Measurements from ENCODE around the gene ANKRD11.
"Not testable (repeated sequence)": the region's sequence is repeated elsewhere in the genome, so short reads cannot be mapped to it uniquely, and the experiment has no call there.

The ANKRD11 gene

GRCh38 chr16:89426736-89427530 is 63.4 kb downstream of the ANKRD11 start:
- DNase-seq, result no peak

- DNase-seq, result no peak
Observed at GRCh38 chr16:89425523-89425922, 64.8 kb downstream of the ANKRD11 start.

DNA sequence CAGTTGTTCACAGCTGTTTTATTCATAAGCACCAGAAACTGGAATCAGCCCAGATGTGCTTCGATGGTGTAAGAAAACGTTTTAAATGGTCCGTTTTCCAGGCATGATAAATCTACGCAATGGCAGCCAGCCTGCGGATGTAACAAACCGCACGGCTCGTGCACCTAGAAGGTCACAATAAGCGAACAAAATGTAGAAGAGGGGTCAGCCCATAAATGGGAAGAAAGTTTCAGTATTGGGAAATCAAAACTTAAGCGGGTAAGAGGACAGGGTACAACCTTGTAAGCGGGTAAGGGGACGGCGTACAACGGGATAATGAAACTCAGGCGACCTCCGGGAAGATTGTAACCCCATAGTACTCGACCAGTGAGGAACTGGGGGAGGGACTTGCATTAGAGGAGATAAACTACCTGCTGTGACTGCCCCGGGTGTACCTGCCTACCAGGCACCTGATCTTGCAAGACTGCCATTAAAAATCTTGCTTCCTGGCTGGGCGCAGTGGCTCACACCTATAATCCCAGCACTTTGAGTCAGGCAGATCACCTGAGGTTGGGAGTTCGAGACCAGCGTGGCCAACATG is 66.6 kb downstream of the ANKRD11 start:
- DNase-seq, result no peak

DNA sequence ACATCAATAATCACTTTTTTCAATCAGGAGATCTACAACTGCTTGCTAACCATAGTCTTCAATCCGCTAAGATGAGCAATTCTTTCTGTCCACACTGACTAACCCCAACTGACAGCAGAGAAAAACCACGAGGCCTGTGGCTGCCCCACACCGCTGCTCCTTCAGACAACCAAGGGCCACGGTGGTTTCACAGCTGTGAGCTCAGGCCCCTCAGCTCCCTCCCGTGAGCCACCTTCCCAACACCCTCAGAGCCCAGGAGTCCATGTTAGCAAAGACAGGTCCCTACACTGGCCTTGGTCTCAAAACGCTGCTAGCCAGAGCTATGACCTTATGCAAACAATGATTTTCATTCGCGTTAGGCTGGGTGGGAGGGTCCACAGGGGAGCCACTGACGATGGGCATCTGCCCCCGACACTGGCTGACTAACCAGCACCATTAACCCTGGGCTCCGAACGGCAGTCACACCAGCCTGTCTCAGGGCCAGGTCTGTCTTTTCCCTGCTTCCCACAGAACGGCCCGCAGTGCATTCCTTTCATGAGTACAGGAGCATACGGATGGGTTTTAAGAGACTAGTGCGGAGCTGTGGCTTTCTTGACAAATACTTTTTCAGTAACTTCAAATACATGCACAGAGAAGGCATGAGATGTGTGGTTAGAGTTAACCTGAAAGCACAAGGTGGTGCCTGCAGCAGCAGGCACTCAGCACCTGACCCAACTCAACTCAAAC is 67.3 kb downstream of the ANKRD11 start:
- no peak for DNase-seq

DNA sequence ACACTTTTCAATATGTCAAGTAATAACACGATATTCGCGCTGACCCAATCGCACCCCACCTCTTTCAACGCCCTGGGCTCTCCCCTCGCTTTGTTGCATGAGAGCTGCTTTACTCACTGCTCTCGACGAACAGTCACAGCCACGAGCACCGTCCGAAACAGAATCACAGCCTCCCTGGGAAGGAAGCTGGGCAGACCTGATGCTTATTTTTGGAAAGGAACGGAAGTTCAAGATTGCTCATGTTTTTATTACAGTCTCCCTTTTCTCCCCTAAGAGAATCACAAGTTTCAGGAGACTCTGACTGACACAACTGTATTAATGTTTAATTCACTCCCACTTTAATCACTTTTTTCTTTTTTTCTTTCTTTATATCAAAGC is 67.8 kb downstream of the ANKRD11 start:
- no peak for DNase-seq

DNA sequence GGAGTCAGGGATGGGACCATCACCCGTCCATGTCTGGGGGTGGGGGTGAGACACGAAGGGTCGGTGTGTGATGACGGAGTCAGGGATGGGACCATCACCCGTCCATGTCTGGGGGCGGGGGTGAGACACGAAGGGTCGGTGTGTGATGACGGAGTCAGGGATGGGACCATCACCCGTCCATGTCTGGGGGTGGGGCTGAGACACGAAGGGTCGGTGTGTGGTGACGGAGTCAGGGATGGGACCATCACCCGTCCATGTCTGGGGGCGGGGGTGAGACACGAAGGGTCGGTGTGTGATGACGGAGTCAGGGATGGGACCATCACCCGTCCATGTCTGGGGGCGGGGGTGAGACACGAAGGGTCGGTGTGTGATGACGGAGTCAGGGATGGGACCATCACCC is 69.1 kb downstream of the ANKRD11 start:
- DNase-seq, result not testable (repeated sequence)

DNA sequence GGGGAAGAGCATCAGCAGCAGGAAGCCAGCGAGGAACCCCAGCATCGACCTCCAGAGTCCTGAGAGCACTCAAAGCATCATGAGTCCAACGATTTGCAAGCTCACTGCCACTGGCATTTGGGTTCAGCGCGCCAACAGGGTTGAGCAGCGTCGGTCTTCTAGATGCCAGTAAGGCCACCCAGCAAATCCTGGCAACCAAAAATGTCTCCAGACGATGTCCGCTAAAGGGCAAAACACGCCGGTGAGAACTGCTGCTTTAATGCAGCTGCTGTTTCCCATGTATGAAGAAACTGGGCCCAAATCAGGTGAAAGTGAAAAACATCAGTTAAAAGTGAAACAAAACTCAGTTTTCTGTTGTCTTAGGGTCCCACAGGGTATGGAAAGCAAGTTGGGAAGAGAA is 70.2 kb downstream of the ANKRD11 start:
- no peak for DNase-seq

DNA sequence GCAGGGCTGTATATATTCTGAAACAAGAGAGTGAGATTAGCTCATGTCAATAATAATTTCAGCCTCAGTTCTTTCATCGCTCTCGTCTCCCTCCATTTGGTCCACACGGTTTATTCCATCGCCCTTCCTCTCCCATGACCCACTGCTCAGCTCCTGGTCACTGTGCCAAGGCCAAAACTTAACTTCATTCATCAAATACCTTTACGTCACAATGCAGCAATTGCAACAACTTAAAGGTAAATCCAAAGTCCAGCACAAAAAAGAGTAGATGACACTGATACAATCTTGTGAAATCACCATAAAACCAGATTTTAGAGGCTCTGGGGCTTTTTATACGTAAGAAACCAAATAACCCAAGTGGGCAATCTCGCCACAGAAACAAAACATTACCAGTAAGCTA is 72.0 kb downstream of the ANKRD11 start:
- DNase-seq, result no peak

DNA sequence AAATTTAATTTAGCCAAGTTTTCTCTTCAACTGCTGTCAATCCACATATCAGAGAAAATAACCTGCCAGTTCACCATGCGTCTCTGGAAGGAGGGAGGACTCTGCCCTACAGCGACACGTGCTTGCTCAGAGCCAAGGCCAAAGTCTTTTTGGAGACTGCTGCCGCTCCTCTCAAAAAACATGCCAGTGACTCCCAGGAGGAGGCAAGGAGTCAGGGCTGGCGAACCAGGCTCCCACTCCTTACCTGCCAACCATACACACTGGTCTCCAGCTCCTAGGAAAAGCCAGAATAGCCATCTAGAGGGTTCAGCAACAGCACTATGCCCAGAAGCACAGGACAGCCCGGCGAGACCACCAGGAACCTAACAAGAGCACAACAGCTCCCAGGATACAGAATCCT is 73.0 kb downstream of the ANKRD11 start:
- no peak for DNase-seq

GRCh38 chr16:89413811-89414585 is 76.4 kb downstream of the ANKRD11 start:
- DNase-seq, result no peak

- no peak for DNase-seq
Observed at GRCh38 chr16:89412811-89413210, 77.5 kb downstream of the ANKRD11 start.

DNA sequence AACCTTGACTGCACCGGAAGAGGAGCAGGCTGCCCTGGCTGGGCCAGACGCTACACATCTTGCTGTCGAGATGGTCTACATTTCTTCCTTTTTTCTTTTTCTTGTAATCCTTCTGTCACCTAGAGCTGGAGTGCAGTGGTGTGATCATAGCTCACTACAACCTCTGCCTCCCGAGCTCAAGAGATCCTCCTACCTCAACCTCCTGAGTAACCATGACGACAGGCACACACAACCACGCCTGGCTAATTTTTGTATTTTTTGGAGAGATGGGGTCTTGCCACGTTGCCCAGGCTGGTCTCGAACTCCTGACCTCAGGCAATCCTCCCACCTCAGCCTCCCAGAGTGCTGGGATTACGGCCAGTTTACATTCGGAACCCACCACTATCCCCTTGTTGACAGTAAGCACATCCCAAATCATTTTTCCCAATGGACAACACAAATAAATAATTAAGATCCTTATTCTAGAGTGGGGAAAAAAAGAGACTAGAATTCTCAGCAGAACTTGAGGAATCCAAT is 79.0 kb downstream of the ANKRD11 start:
- no peak for DNase-seq

DNA sequence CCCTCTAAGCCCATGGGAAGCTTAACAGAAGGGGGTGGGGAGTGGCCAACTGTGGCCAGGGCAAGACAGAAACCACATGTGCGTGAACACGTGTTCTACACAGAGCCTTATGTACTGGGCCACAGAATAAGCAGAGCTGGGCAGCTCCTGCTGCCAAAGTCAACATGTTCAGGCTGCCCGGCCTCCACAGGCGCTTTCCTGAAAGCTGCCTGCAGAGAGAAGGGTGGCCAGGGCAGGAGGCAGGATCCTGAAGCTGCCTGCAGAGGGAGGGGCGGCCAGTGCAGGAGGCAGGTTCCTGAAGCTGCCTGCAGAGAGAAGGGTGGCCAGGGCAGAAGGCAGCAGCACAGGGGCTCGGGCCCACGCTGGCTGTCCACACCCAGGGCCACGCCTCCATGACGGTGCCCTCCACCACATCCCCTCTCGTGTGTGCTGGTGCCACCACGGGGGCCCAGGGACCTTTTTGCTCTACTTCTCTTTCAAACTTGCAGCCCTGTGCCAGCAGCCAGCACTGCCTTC is 79.5 kb downstream of the ANKRD11 start:
- no peak for DNase-seq

DNA sequence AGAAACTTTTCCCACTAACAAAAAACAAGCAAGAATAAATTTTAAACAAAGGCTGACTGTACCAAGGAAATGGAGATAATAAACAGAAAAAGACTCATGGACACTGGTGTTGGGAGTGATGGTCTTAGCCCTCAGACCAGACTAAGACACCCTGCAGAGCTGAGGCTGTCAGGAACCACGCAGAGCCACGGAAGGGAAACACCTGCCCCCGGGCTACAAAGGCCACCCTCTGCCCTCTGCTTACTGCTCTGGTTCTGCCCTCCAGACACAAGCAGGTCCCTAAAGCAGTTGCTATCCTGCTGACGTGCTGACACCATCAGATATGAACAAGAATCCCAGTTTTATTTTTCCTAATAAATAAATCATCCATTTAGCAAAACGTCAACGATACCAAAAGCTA is 80.0 kb downstream of the ANKRD11 start:
- no peak for DNase-seq

DNA sequence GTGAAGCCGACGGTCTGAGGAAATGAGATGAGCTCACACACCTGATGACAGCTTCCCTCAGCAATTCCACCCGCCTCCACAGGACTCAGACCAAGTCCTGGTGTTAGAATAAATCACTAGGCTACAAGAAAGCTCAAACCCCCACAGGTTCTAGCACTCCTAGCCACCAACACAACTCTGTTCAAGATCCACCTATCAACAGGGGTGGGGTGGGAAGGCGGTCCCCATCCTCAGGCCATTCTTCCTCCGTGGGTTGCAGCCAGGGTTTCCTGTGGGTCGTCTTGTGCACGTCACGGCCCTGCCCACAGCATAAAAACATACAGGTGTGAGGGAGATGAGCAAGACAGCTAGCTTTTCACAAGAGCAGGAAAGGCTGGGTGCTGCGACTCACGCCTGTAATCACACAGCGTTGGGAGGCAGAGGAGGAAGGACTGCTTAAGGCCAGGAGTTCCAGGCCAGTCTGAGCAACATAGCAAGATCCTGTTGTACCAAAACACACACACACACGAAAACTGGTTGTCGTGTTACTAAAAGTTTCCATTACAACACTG is 81.1 kb downstream of the ANKRD11 start:
- DNase-seq, result no peak

GRCh38 chr16:89408315-89408714 is 82.0 kb downstream of the ANKRD11 start:
- DNase-seq, result no peak

DNA sequence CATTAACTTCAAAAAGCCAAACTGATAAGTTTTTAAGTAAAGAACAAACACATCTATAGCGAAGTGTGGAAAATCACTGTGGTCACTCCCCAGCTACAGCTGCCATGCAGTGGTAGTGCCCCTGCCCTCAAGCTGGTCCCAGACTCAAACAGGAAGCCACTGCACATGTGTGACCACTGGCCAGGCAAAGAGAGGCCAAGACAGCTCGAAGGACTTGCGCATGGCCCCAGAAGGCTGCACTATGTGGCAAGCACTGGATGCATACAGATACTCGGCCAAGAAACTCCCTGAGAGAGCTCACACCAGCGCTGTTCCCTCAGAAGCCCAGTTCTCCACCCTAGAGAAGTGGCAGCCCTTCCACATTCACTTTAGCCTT is 82.4 kb downstream of the ANKRD11 start:
- no peak for DNase-seq

- peak; percentile 54 to 57 for DNase-seq
Observed at GRCh38 chr16:89407282-89407924, 83.0 kb downstream of the ANKRD11 start.

DNA sequence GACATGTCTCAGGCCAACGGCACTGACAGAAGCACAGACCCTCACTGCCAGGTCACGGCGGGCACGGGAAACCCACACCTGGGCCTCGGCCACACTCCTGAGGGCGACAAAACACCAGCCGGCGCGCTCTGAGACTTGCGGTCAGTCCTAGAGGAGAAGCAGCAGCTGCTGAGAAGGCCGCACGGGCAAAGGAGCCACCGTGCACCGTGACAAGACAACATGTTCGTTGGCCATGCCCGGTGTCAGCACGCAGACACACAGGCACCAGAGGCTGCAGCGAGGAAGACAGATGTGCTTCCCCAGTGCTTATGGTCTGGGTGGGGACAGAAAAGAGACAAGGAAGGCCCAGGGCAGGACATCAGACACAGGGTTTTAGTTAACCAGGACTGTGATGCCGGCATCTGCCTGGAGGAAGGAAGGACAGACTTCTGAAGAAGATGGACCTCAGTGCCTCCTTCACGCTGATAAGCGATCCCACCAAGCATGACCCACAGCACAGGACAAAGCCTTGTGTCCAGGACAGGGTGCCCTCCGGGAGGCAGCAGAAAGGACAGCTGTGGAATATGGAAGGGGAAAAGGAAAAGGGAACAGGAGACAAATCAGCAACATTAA is 84.0 kb downstream of the ANKRD11 start:
- DNase-seq, result no peak

GRCh38 chr16:89404561-89404960 is 85.8 kb downstream of the ANKRD11 start:
- DNase-seq, result no peak

GRCh38 chr16:89402962-89403361 is 87.4 kb downstream of the ANKRD11 start:
- DNase-seq, result no peak

Measured in Kasumi-1 (cell line).